Stimulated activated CD8-positive, alpha-beta memory T cell treated with anti-CD3 and anti-CD28 coated beads, Interleukin-15, amount 100 ng/mL, for 4 hours (primary cell): ENCODE results near the gene RXRG.
"Not testable (repeated sequence)": the region's sequence is repeated elsewhere in the genome, so short reads cannot be mapped to it uniquely, and the experiment has no call there.

Experiments used
- DNase-seq, 2 donors: peaks; one replicate each; pipeline ENCODE4 v3.0.0-alpha.2; 2020; ENCODE audit warnings: low read depth in 2 of 2

The RXRG gene

DNA sequence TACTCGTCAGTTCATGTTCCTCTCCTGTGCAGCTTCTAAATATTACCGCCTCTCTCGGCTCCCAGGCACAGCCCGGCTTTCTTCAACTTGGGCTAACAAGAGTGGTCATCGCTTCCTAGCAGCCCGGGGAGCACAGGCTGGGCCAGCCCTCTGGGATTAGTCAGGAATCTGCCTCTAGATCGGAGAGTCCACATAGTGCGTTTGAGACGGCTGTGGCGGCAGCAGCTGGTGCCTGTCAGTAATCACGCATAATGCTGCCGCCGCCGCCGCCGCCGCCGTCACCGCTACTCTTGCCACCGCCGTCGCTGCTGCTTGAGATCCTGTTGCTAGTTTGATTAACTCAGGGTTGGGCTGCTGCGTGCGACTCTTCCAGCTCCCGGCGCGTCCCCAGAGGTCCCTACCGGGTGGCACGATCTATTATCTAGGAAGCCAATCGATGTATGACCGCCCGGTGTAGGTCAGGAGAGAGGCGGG, at the start of gene RXRG:
Gene RXRG, minus strand, starts transcription at position 230 of the 474 bp plus-strand sequence. CDS start 233 bp downstream, outside the sequence.
- no peak for DNase-seq

DNA sequence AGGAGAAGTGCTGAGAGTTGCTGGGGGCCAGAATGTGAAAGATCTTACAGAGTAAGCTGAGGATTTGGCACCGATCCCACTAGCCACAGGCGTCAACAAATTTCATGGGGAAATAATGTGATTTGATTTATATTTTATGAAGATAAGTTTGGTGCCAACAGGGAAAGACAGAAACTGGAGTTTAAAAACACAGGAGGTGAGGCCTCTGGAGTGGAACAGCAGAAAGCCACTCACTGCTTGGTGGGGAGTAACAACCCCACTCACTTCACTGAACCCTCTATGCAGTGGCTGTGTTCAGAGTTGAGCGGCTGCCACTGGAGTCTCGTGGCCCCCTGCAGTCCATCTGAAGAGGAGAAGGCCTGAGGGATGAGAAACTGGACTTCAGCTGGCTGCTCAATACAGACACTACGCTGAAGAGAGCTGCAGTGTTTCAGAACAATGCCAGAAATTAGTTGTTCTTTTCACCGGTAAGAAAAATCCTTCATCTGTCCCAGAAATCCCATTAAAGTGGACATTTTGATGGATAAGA, 48.0 kb upstream of the RXRG start:
- DNase-seq: no peak

DNA sequence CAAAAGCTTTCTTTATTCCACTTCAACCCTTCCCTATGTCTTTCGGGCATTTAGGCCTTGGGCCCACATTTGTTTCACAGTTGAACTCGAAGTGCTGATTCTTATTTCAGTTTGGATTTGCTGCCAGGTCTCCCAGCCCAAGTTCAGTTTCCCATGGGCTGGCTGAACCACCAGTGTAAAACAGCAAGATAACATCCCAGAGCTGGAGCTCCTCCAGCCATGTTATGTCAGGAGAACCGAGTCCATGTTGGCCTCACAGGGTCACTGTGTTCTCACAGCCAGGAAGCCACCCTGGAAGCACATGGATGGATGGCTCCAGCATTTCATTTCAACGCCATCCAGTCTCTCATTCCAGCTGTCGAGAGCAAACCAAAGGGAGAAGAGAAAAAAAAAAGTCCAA, 45.2 kb upstream of the RXRG start:
- no peak for DNase-seq

DNA sequence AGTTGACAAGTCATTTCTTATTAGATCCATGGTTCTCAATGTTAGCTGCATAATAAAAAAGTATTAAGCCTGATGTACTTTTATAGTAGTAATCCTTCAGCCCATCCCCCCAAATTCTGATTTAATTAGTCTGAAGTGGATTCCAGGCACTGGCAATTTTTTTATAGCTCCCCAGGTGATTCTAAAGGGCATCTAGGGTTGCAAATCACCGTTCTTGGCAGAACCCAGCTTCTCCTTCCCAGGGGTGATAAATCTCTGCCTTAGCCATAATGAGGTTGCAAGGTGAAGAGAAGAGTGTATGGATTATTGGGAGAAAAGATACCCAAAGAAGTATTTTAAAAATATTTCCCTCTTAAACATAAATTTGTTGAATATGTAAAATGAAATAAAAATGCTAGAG, 43.0 kb upstream of the RXRG start:
- DNase-seq: no peak

DNA sequence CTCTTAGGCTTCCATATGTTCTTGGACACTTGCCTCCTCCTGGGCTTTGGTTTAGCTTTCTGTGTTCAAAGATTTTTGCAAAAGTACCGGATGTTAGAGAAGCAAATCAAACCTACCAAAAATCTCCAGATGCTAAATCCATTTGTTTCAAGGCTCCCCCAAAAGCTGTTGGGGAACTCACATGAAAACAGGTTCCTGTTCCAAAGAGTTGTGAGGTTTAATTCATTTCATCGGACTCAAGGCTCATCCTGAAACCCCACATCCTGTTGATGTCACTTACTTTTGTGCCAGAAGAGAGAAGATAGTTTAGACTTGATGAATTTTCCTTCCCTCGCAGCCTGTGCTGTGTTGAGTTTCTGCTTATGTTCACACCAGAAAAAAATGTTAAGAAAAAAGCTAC, 41.7 kb upstream of the RXRG start:
- DNase-seq: no peak

DNA sequence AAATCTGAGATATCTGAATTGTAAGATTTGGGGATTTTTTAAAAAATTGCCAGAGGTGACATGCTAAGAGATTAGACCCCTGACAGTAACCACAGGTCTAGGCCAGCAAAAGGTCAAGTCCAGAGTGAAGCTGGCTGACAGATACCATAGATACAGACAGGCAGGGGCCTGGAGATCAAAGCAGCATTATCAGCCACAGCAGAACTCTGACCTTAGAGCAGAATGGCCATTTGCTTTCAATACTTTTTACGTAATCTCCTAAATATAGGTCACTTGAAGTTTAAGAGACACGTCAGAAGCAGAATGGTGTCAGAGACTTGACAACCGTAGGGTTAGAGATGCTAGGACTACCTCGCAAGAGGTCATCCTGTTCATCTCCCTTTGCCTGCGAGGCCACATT, 40.8 kb upstream of the RXRG start:
- DNase-seq: no peak

DNA sequence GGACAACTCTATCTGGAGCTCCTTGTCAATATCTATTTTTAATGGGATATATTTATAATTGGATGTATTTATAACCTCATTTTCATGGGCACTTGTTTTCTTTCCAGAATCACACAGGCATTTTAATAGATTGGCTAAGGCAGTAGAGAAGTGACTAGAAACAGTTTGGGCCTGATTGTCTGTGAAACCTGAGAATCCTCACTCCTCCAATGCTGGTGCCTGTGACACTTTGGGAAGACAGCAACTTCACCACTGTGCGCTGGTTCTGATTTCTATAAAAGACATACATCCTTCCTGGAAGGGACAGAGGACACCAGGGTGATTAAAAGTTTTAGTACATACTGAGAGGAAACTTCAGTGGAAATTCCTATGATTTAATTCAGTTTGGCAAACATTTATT, 39.6 kb upstream of the RXRG start:
- DNase-seq: no peak

DNA sequence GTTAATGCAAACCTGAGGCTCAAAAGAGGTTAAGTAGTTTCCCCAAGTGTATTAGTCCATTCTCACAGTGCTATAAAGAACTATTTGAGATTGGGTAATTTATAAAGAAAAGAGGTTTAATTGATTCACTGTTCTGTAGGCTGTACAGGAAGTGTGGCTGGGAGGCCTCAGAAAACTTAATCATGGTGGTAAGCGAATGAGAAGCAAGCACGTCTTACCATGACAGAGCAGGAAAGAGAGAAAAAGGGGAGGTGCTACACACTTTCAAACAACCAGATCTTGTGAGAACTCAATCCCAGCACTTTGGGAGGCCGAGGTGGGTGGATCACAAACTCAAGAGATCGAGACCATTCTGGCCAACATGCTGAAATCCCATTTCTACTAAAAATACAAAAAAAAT, 38.5 kb upstream of the RXRG start:
- DNase-seq: no peak

DNA sequence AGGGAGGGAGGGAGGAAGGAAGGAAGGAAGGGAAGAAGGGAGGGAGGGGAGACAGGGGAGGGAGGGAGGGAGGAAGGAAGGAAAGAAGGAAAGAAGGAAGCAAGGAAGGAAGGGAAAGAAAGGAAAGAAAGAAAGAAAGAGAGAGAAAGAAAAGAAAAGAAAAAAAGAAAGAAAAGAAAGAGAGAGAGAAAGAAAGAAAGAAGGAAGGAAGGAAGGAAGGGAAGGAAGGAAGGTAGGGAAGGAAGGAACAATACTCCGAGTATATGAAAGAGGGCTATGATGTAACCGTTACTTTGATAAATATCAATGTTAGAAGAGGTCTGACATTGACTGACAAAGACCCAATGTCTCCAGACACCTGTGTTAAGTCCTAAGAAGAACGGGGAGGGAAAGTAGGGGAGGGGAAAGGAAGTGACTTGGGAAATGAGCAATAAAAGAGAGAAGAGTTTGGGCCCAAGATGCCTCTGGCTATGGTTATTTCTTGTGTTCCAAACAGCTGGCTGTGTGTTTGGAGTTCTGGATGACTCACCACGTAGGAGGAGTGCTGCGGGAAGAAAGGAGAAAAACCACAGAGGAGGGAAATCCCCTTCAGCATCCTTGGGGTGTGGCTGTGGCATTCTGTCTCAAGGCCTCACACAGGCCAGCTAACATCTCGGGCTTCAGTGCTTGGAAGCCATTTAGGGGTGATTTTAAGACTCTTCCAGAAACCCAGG, 37.0 kb upstream of the RXRG start:
- no peak for DNase-seq

DNA sequence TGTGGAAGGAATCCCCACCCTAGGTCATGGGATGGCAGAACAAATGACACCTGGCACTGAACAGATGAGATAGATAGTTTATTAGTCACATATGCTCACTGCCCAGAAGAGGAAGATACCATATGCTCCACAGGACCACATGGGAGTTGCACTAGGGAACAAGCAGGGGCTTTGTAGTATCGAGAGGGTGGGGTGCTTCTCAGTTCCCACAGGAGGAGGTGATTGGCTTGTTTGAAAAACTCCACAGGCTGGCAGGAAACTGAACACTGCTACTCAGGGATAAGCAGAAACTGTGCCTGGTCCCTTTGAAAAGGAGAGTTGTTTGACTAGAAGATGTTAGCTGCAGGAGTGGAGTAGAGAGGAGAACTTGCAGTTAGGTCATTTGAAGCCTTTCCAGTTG, 31.9 kb upstream of the RXRG start:
- DNase-seq: no peak

DNA sequence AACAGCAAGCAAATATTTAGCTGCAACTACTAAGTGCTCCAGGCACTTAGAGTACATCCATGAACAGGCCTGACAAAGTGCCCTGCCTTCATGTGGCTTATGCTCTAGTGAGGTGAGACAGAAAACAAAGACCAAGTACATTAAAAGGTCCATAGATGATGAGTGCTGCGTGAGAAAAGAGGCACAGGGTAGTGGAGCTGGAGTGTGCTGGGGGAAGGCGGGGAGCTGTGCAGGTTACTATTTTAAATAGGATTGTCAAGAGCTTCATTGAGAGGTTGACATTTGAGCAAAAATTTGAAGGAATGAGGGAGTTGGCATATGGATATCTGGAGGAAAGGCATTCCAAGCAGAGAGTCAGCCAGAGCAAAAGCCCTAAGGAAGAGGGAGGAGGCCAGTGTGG, 29.3 kb upstream of the RXRG start:
- DNase-seq: no peak

DNA sequence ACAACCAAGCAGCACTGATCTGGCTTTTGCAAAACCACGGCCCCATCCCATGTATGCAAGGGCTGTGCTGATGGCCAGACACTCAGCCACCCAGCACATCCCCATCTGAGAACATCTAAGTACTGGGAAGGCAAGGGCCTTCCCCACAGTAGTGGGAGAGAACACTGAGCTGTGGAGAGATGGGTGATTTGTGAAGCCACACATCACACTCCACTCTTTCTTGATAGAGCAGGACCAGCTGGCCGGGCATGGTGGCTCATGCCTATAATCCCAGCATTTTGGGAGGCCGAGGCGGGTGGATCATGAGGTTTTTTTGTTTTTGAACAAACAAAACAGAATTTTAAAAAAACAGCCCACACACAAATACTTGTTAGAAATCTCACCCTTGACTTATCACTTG, 28.2 kb upstream of the RXRG start:
- no peak for DNase-seq

DNA sequence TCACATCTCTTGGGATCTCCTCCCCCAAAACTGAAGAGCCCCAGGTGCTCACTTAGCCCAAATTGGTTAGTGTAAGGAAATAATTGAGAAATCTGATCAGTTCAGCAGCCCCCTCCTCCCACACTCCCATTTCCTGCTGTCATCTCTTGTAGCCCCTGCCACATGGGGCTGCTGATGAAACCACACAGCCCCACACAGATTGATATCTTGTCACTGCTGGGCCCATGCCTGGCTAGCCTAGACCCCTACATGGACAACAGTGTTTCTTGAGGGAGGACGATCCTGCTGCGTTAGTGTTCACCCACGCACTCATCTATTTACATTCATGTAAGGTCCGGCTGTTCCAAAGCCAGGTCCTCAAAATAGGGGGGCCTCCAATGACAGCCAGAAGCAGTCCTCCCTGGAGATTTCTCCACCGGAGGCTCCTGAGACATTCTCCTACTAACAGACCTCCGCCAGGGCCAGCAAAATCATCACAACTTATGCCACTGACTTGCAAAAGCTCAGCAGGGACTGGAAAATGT, 23.9 kb upstream of the RXRG start:
- DNase-seq: no peak

DNA sequence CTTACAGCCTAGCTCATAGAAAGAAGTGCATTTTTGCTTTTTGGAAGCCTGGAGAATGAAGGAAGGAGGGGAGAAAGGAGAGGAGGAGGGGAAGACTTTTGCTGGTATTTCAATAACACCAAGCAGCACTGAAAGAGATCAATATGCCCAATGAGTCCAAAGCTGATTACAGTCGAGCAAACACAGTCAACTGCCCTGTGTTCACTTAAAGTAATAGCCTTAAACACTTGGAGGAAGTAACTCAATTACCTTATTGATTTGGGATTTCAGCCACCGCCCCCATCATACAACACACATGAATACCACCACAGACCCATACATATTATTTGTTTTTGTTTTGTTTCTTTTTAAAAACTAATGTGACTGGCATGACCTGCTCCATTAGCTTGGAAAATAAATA, 23.3 kb upstream of the RXRG start:
- DNase-seq: no peak

DNA sequence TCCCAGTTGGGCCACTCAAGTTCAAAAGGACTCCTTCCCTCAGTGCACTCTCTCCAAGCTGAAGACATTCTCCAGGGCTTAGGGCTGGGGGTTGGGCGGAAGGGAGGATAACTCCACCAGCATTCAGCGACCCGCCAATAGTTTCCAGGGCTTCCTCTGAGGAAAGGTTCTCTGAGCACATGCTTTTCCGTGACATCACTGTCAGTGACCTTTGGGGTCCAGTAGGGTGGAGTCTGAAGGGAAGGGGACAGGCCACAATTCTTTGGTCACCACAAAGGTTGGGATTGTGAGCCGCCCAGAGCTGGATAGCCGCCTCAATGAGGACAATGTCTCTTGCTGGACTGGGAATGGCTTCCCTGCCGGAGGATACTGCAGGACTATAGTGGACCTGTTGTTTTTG, 22.8 kb upstream of the RXRG start:
- DNase-seq: no peak

DNA sequence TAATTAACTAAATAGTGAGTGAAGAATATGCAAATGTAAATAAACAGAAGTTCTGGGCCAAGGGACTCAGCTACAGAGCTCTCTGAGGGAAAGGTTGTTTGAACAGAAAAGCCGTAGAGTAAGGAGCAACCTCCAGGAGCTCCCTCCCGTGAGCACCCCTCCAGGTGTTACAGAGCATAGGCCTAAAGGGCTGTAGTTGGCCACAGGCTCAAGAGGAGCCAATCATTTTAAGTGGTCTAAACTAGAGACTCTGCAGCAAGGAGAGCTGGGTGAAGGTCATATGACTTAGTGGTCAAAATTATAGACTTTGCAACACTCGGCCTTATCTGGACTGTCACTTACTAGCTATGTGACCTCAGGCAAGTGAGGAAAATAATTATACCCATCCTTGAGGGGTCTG, 19.1 kb upstream of the RXRG start:
- no peak for DNase-seq

DNA sequence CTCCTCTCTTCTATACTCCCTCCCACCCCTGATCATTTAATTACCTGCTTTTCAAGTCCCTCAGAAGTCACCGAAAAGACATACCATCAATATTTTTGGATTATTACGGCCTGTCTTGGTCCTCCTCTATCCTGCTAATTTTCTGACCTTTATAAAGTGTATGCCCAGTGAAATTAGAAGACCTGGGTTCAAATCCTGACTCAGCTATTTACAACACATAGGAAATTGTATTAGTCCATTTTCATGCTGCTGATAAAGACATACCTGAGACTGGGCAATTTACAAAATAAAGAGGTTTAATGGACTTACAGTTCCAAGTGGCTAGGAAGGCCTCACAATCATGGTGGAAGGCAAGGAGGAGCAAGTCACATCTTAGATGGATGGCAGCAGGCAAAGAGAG, 14.8 kb upstream of the RXRG start:
- not testable (repeated sequence) for DNase-seq

DNA sequence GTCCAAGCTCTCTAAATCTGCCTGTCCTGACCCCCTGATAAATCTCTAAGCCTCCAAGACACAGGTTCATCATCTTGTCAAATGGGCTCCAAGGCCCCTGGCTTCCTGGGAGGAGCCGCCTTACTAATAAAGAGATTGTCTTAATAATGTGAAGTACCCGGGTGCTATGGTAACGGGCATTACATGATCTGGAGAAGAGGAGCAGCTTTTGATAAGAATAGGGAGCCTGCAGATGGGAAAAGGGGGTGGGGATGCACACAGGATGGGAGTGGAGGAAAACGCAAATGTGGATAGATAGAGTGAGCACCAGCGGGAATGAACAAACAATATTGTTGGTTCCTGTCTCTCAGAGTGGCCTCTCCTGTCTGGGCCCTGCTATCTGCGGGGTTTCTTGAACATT, 11.9 kb upstream of the RXRG start:
- DNase-seq: no peak

DNA sequence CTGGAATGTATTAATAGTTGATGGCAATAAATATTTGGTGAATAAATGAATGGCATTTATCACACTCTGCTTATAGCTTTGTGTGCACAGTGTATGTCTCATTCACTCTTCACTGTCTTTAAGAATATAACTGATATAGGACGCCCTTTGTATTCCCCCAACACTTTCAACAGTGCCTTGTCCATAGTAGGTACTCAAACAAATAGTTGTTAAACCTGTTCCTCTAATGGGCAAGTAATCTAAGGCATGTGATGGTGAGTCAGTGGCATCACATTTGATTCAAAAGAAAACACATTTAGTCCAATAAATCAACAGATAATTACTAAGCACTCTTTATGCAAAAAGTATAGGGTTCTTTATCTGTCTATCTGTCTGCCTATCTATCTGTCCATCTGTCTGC, 11.2 kb upstream of the RXRG start:
- DNase-seq: no peak

DNA sequence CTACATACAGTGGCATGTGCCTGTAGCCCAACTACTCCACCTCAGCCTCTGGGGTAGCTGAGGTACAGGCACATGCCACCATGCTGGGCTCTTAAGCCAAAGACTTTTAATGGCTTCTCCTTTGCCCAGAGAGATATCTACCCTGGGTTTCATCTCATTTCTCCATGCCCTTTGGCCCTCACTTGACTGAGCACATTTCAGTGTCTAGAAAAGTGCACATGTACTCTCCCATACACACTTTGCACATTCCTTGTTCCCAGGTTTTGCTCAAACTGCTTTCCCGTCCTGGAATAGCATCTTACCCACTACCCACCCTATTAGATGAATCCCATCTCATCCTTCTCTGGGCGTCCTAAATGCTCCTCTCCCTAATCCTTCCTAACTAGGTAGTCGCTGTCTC, 10.2 kb upstream of the RXRG start:
- no peak for DNase-seq

DNA sequence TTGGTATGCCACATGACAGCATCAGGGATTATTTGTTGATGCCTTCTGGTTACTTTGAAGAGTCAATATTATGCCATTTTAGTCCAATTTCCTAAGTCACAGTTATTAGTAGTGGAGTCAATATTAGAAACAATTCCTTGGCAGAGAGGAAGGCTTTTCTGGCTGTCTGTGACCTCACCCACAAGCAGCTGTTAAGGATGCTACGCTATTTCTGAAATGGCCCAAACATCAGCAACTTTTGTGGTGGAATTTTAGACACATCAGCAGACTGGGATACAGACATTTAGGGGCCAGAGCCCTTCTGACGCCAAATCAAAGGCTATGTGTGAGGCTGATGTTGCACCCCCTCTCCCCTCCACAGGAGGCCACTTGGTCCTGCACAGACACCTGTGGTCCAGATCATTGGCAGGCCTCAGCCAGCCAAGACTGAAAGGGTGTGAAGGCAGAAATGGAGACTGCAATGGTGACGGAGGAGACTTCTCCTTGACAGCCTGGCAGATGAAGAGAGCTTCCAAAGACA, 9.2 kb upstream of the RXRG start:
- DNase-seq: no peak

DNA sequence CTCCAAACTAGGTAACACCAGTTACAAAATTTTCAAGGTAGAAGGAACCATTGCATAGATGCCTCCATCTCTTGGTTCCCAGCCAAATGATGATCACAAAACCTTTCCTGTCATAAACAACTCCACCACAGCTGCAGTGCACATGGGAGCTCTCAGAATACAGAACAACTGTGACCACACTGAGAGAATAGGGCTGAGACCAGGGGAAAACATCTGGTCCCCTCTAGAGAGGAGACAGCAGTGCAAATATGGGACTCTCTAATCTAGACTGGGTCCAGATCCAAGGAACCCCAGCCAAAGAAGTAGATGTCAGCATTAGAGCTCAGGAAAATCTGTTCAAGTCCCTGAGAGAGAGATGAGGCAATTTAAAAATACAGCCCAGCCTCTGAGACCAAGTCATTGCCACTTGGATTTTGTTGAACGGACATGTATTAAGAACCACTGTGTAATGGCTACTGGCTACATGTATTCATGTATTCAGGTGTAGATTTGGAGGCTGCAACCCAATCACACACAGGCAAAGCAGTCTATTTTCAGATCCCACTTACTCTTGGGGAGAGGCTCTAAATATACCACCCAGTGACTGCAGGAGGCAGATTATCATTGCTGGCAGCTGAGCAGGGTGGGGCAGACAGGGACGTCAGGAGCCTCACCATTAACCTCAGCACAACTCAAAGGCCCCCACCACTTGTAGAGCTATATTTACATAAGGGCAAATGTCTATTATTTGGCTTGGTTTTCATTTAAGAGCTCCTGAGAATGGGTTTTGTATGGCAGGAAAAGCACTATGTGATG, 7.6 kb upstream of the RXRG start:
- DNase-seq: no peak

DNA sequence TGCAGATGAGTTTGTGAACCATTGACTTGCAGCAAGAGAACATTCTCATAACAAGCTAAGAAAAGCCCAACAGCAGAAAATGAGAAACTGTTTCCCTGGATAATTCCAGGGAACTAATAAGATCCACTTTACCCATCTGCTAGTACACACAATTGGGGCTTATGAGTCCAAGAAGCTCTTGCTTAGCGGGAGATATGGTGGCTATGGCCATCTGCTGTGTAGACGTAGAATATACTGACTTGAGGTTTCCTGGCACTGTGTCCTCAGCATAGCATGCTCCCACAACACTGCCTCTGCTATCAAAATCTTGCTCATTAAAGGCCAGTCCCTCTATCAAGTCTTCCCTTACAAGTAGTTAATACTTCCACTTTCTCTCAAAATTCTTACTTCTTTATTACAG, 6.8 kb upstream of the RXRG start:
- no peak for DNase-seq
